ENCODE measurements around the gene COMMD4.
"Not testable (repeated sequence)": the region's sequence is repeated elsewhere in the genome, so short reads cannot be mapped to it uniquely, and the experiment has no call there.

The COMMD4 gene

GRCh38 chr15:75335705-75336355, at the start of gene COMMD4:
Gene COMMD4 (plus strand): TSS chr15:75336063. CDS start chr15:75336090, 27 bp downstream.
- peaks cover 10% of the 10 kb centered on the region for H3K4me1 ChIP-seq (ENCODE audit: insufficient read depth, low read length, poor library complexity, severe bottlenecking)
- no peaks in the 10 kb centered on the region for H4K20me1 ChIP-seq (ENCODE audit: insufficient read depth, low read length, poor library complexity, severe bottlenecking)
- no peak for TF ChIP-seq EZH2phosphoT487 (IDR thresholded peaks at IDR 0.05; ENCODE audit: borderline replicate concordance)
- TF ChIP-seq, protein P1, sequence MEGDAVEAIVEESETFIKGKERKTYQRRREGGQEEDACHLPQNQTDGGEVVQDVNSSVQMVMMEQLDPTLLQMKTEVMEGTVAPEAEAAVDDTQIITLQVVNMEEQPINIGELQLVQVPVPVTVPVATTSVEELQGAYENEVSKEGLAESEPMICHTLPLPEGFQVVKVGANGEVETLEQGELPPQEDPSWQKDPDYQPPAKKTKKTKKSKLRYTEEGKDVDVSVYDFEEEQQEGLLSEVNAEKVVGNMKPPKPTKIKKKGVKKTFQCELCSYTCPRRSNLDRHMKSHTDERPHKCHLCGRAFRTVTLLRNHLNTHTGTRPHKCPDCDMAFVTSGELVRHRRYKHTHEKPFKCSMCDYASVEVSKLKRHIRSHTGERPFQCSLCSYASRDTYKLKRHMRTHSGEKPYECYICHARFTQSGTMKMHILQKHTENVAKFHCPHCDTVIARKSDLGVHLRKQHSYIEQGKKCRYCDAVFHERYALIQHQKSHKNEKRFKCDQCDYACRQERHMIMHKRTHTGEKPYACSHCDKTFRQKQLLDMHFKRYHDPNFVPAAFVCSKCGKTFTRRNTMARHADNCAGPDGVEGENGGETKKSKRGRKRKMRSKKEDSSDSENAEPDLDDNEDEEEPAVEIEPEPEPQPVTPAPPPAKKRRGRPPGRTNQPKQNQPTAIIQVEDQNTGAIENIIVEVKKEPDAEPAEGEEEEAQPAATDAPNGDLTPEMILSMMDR (conservative IDR thresholded peaks at IDR 0.05; ENCODE audit: low read length): no peak
- H3K9me3 ChIP-seq (ENCODE audit: insufficient read depth, low read depth, low read length): no peaks in the 10 kb centered on the region
- peaks cover 16% of the 10 kb centered on the region for H3K79me2 ChIP-seq (ENCODE audit: insufficient read depth, low read length)
- no peaks in the 10 kb centered on the region for H3F3A ChIP-seq (ENCODE audit: low read depth)
- H3K9ac ChIP-seq (ENCODE audit: low read depth, low read length, poor library complexity, severe bottlenecking): peak within 1 kb of the TSS; percentile 86
- no peaks in the 10 kb centered on the region for H3K9me2 ChIP-seq (replicated peaks; ENCODE audit: low read depth, low read length)
- peak within 1 kb of the TSS; percentile 92 for H2AFZ ChIP-seq (ENCODE audit: low read length)
- H3K27me3 ChIP-seq (ENCODE audit: insufficient read depth, low read length, poor library complexity, severe bottlenecking): no peaks in the 10 kb centered on the region
- peak within 1 kb of the TSS; percentile 92 for H3K4me3 ChIP-seq (ENCODE audit: low read length, poor library complexity, severe bottlenecking)
- no peaks in the 10 kb centered on the region for H3K36me3 ChIP-seq (ENCODE audit: insufficient read depth, low read length)
- peak within 1 kb of the TSS; percentile 92 for H3K4me2 ChIP-seq (ENCODE audit: low read depth, low read length, poor library complexity, severe bottlenecking)

DNA sequence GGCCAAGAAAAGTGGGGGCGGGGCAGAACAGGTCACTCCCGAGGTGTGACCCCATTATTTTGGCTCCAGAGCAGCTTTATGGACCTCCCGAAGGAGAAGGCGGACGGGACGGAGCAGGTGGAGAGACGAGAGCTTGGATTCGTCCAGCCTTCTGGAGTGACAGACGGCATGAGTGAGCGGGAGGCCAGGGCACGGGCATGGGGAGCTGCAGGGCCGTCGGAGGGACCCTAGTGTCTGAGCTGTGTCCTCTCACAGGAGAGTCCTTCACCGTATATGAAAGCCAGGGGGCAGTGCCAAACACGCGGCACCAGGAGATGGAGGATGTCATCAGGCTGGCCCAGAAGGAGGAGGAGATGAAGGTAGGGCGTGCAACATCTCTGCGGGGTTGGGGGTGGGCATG, 42.2 kb upstream of the COMMD4 start:
- H3K4me1 ChIP-seq (ENCODE audit: insufficient read depth, low read length, poor library complexity, severe bottlenecking); H3K4me3 ChIP-seq (ENCODE audit: low read length, poor library complexity, severe bottlenecking); H3K9me3 ChIP-seq (ENCODE audit: insufficient read depth, low read depth, low read length); H3K27me3 ChIP-seq (ENCODE audit: insufficient read depth, low read length, poor library complexity, severe bottlenecking); H3K9ac ChIP-seq (ENCODE audit: low read depth, low read length, poor library complexity, severe bottlenecking); H3K4me2 ChIP-seq (ENCODE audit: low read depth, low read length, poor library complexity, severe bottlenecking); H3K79me2 ChIP-seq (ENCODE audit: insufficient read depth, low read length); H3F3A ChIP-seq (ENCODE audit: low read depth); H3K9me2 ChIP-seq (replicated peaks; ENCODE audit: low read depth, low read length); H3K36me3 ChIP-seq (ENCODE audit: insufficient read depth, low read length); H4K20me1 ChIP-seq (ENCODE audit: insufficient read depth, low read length, poor library complexity, severe bottlenecking); H2AFZ ChIP-seq (ENCODE audit: low read length): not testable (repeated sequence)

DNA sequence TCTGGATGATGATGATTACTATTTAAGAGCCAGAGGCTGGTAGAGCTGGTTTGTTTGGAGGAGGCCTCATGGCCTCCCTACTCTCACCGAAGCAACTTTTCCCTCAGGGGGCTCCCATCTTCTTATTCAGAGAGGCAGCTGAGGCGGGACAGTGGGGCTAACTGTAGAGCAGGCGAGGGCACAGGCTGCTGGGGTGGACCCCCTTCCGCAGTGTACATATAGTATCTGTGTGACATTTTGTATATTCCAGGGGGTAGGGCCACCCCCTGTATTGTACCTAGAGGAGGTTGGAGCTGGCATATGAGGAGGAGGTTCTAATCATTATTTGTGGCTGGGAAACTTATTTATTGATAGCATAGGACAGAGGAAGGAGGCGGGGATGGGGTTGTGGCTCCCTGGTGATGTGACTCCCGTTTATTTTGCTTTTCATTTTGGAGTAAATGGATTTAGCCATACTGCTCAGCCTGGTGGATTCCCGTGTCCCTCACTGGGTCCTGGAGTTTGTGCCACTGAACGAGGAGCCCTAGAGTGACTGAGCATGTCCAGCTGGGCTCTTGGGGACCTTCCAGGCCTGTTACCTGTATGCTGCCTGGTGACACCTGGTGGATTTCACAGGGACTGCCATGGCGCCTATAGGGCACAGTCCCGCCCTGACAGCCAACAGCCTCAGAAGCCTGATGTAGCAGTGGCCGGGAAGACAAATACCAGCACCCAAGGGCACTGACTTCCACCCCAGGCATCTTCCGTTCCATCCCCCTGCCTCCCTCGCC, 37.1 kb upstream of the COMMD4 start:
- H3K4me3 ChIP-seq (ENCODE audit: low read length, poor library complexity, severe bottlenecking); H2AFZ ChIP-seq (ENCODE audit: low read length); H3K4me2 ChIP-seq (ENCODE audit: low read depth, low read length, poor library complexity, severe bottlenecking); H3K36me3 ChIP-seq (ENCODE audit: insufficient read depth, low read length); H3K27me3 ChIP-seq (ENCODE audit: insufficient read depth, low read length, poor library complexity, severe bottlenecking); H3K4me1 ChIP-seq (ENCODE audit: insufficient read depth, low read length, poor library complexity, severe bottlenecking); H4K20me1 ChIP-seq (ENCODE audit: insufficient read depth, low read length, poor library complexity, severe bottlenecking); H3K79me2 ChIP-seq (ENCODE audit: insufficient read depth, low read length); H3K9ac ChIP-seq (ENCODE audit: low read depth, low read length, poor library complexity, severe bottlenecking); H3K9me3 ChIP-seq (ENCODE audit: insufficient read depth, low read depth, low read length); H3F3A ChIP-seq (ENCODE audit: low read depth); H3K9me2 ChIP-seq (replicated peaks; ENCODE audit: low read depth, low read length): not testable (repeated sequence)

- not testable (repeated sequence) for H3K4me2 ChIP-seq (ENCODE audit: low read depth, low read length, poor library complexity, severe bottlenecking); H3K27me3 ChIP-seq (ENCODE audit: insufficient read depth, low read length, poor library complexity, severe bottlenecking)
These were observed 36.6 kb upstream of the COMMD4 start for GRCh38 chr15:75299311-75299688.

DNA sequence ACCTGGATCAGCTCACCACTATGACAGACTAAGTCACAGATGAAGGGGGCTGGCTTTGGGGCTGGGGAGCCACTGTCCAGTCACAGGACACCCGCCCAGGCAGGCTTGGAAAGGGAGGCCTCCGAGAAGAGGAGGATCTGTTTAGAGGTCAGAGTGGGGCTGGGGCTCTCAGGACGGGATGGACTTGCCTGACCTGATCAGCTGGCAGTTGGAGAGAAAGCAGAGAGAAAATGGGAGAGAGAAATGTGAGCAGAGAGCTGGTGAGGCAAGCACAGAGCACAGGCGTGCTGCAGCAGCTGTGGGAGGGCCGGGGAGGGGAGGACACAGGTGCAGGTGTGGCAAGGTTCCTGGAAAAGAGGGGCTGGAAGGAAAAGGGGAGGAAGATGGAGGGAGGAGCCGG, 35.8 kb upstream of the COMMD4 start:
- H4K20me1 ChIP-seq (ENCODE audit: insufficient read depth, low read length, poor library complexity, severe bottlenecking); H3F3A ChIP-seq (ENCODE audit: low read depth); H3K9ac ChIP-seq (ENCODE audit: low read depth, low read length, poor library complexity, severe bottlenecking); H3K9me3 ChIP-seq (ENCODE audit: insufficient read depth, low read depth, low read length); H3K4me3 ChIP-seq (ENCODE audit: low read length, poor library complexity, severe bottlenecking); H3K27me3 ChIP-seq (ENCODE audit: insufficient read depth, low read length, poor library complexity, severe bottlenecking); H3K36me3 ChIP-seq (ENCODE audit: insufficient read depth, low read length); H3K79me2 ChIP-seq (ENCODE audit: insufficient read depth, low read length); H2AFZ ChIP-seq (ENCODE audit: low read length); H3K4me2 ChIP-seq (ENCODE audit: low read depth, low read length, poor library complexity, severe bottlenecking); H3K4me1 ChIP-seq (ENCODE audit: insufficient read depth, low read length, poor library complexity, severe bottlenecking); H3K9me2 ChIP-seq (replicated peaks; ENCODE audit: low read depth, low read length): not testable (repeated sequence)

More at GRCh38 chr15:75299311-75299688, 36.6 kb upstream of the COMMD4 start:
- H2AFZ ChIP-seq (ENCODE audit: low read length); H3K9me2 ChIP-seq (replicated peaks; ENCODE audit: low read depth, low read length); H3K4me1 ChIP-seq (ENCODE audit: insufficient read depth, low read length, poor library complexity, severe bottlenecking); H3K79me2 ChIP-seq (ENCODE audit: insufficient read depth, low read length); H3F3A ChIP-seq (ENCODE audit: low read depth); H3K9me3 ChIP-seq (ENCODE audit: insufficient read depth, low read depth, low read length); H3K36me3 ChIP-seq (ENCODE audit: insufficient read depth, low read length); H3K9ac ChIP-seq (ENCODE audit: low read depth, low read length, poor library complexity, severe bottlenecking); H3K4me3 ChIP-seq (ENCODE audit: low read length, poor library complexity, severe bottlenecking); H4K20me1 ChIP-seq (ENCODE audit: insufficient read depth, low read length, poor library complexity, severe bottlenecking): not testable (repeated sequence)
- TF ChIP-seq, protein P1 (conservative IDR thresholded peaks at IDR 0.05; ENCODE audit: low read length): peak; percentile 53
